Left cardiac atrium (tissue), 4 donors: ENCODE data around the gene CACNA1E. TPM values are rescaled to one million over a fixed set of nuclear protein-coding genes. Genes with fewer than 3 reads are reported as not detected.

Source experiments
- ATAC-seq, 2 donors: fragments of 200-7000 bp; cut with Tn5 transposase; one replicate each; pipeline ENCODE4 v1.9.1; 2020; ENCODE audit warnings: mild to moderate bottlenecking in 2 of 2, moderate library complexity in 2 of 2
- DNase-seq: peaks from one replicate; pipeline ENCODE4 v3.0.0-alpha.2; 2020
- intact Hi-C, 2 donors: fragments of 100-400 bp; cut with DNase I; formaldehyde crosslinking; loops; one replicate each; pipeline versions ENCODE4 v1.14.1 to v1.15.1; 2022 to 2023
- total RNA-seq, 2 donors: library from RNA; stranded (reverse); fragmentation: NEBNext Ultra II Directional; extraction: Animal tissue kit (Norgen Biotek cat#: 25700); gene quantifications; one replicate each; pipeline ENCODE4 v1.2.1, GENCODE V29; 2021
- donor health status: DM: no; HTN: yes; CAD: no.
- donor health status: DM: no; HTN: yes; CAD: no; lungs with severe emphysema.
- donor health status: DM: yes; HTN: yes; CAD: no.
- donor health status: Dilated cardiomyopathy.

Gene CACNA1E
- total RNA-seq, 2 donors from 2014 or later = 0.55 to 1.3 TPM

GRCh38 chr1:181551754-181552153 lies 68.4 kb downstream of the CACNA1E start:
- no peak for DNase-seq
- intact Hi-C loops = no loop called here
- no peak for ATAC-seq

GRCh38 chr1:181554465-181554864 lies 71.1 kb downstream of the CACNA1E start:
- intact Hi-C loops = no loop called here
- ATAC-seq (no peak), DNase-seq (no peak)

- ATAC-seq (no peak), DNase-seq (no peak)
- intact Hi-C loops = no loop called here
Observed at GRCh38 chr1:181556631-181557030, 73.3 kb downstream of the CACNA1E start.

DNA sequence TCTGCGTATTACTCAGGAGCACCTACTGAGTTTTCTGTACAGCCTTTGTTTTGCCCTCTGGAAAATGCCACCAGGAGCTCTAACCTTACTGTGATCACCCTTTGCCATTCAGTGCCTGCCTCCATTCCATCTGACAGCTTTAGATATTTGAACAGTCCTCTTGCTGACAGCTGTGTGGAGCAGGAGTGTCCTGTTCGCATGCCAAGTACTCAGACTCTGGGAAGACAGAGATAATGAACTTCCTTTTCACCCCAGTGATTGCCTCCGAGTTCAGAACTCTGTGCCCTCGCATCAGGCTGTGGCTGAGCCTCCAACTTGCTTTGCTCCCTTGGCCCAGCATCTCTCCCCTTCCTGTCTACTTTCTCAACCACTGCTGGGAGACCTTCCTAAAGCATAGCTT lies 74.0 kb downstream of the CACNA1E start:
- no peak for DNase-seq
- intact Hi-C loops = no loop called here
- peak in 1 of 2 donors; percentile 66 for ATAC-seq

DNA sequence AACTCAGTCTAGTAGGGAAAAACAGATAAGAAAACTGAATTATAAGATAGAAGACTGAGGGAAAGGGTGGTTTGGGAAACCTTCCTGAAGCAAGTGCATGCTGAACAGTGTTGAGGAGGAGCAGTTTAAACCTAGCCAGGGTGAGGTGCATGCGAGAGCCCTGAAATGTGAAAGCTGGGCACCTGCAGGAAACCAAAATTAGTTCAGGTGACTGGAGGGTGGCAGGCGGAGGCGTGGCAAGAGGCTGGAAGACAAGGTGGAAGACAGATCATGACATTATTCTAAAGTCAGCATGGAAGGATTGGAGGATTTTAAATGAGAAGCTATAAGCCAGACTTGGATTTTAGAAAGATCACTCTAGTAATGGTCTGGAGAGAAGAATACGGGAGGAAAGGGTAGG lies 75.1 kb downstream of the CACNA1E start:
- DNase-seq = no peak
- no peak for ATAC-seq
- intact Hi-C loops = no loop called here

DNA sequence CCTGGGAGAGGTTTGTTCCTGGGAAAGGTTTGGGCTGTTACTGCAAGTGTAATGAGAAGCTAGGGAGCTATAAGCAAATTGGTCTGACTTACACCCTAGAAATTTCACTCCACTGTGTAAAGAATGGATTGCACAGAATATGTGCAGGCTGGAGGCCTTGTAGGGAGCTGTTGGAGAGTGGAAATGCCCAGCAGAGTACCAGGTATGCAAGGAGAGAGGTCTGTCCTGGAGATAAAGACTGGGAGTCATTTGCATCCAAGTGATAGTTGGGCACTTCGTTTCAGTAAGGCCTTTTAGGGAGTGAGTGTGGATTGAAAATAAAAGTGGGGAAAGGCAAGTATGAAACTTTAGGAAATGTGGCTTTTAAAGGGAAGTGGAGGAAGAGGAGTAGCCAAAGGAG lies 75.8 kb downstream of the CACNA1E start:
- DNase-seq (no peak), ATAC-seq (no peak)
- intact Hi-C loops = no loop called here

- ATAC-seq (no peak), DNase-seq (no peak)
- intact Hi-C loops = no loop called here
Observed at GRCh38 chr1:181562395-181562794, 79.1 kb downstream of the CACNA1E start.

- ATAC-seq (no peak), DNase-seq (no peak)
- intact Hi-C loops = no loop called here
Observed at GRCh38 chr1:181568736-181569135, 85.4 kb downstream of the CACNA1E start.

DNA sequence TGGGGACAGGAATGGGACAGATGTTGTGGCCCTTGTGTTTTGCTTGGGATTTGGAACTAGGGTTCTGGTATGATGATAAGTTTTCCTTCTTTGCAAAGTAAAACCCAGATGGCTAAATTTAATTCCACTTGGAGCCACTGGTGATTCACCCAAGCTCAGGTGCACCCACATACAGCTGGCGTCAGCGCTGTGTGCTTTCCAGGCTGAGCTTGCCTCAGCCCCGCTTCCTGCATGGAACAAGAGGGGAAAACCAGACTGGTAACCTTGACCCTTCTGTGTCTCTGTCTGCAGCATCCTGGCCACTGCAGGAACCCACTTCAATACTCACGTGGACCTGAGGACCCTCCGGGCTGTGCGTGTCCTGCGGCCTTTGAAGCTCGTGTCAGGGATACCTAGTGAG lies 94.2 kb downstream of the CACNA1E start:
- intact Hi-C loops = no loop called here
- ATAC-seq (no peak), DNase-seq (no peak)

- DNase-seq (no peak), ATAC-seq (no peak)
- intact Hi-C loops = no loop called here
Observed at GRCh38 chr1:181583598-181583997, 100.3 kb downstream of the CACNA1E start.

DNA sequence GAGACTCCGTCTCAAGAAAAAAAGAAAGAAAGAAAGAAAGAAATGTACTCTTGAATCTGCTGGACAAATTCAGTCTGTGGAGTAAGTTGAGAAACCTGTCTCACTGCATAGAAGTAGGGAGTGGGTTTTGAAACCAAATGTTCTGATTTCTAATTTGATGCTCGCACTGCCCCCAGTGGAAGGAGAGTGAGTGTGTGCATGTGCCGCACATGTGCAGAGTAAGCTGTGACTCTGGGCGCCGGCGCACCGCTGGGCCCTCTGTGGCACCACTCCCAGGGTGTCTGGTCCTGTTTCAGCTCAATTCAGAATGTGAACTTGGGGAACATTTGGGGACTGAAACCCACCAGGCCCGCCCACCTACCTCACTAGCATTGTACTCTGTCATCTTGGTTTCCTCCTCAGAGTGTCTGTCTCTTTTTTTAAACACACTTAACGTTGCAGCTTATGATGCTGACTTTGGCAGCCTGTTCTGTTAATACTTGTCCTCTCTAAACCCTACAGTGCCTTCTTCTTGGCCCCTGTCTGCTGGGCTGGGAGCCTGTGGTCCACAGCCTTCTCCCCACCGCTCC lies 104.6 kb downstream of the CACNA1E start:
- DNase-seq = no peak
- no peak for ATAC-seq
- intact Hi-C loops = no loop called here

DNA sequence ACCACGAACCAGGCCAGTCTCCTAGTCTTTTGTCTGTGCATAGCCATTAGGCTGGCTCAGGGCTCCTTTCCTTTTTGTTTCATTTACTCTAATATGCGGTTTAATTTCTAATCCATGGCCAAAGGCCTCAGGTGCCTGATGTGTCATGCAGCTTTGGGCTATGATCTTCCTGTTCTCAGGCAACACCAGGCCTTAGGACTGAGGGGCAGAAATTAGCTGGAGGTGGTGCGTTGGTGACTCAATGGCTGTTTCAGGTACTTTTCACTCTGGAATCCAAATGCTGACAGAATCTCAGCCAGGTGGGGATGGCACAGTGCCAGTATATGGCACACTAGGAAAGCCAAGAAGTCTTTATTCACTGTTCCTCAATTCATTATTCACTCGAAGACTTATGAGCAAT lies 105.3 kb downstream of the CACNA1E start:
- intact Hi-C loops = no loop called here
- DNase-seq (no peak), ATAC-seq (no peak)

DNA sequence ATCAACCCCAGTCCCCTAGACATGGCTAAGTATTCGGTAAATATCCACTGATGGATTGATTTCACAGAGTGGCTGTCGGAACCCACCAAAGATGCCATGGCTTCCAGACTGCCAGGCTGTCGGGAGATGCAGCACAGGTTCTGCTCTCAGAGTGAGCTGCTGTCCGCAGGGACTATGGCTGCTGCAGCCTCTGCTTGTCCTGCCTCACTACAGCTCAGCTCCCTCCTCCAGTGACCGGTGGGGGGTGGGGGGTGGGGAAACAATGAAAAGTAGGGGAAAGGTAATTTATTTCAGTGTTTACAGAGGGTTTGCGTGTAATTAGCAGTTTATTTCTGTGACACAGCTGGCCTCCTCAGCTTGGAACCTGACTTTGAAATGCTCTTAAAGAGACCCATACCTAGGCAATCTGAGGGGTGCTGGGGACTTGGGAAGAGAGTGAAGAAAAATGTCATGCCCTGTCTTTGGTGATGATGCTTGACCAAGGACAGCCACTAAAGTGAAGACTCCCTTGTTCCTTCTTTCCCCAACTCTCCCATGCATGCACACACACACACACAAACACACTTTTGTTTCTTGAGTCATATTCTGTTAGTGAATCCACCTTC lies 109.0 kb downstream of the CACNA1E start:
- no peak for ATAC-seq
- no peak for DNase-seq
- intact Hi-C loops = no loop called here

DNA sequence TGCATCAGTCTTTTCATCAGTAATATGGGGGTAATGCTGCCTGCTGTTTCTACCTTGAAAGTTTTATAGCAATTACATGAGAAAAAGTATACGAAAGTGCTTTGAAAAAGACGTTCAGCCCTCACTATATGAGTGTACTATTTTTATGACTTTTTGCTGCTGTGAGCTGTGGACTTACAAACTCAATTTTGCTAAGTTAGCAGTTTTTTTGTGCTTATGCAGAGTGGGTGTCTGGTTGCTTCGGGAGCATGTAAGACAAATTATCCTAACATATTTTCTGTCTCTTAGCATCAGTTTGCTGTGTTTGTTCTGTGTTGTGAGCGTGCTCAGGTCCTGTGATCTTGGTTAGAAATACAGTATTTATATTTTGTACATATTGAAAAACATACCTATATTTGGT lies 109.7 kb downstream of the CACNA1E start:
- intact Hi-C loops = no loop called here
- no peak for ATAC-seq

GRCh38 chr1:181594553-181594952 lies 111.2 kb downstream of the CACNA1E start:
- intact Hi-C loops = no loop called here
- ATAC-seq (no peak), DNase-seq (no peak)

More for the DNA sequence above, 109.7 kb downstream of the CACNA1E start:
- no peak for DNase-seq

GRCh38 chr1:181595234-181595633 lies 111.9 kb downstream of the CACNA1E start:
- intact Hi-C loops = no loop called here
- ATAC-seq (no peak), DNase-seq (no peak)

GRCh38 chr1:181601186-181601950 lies 118.1 kb downstream of the CACNA1E start:
- intact Hi-C loops = no loop called here
- ATAC-seq = no peak

DNA sequence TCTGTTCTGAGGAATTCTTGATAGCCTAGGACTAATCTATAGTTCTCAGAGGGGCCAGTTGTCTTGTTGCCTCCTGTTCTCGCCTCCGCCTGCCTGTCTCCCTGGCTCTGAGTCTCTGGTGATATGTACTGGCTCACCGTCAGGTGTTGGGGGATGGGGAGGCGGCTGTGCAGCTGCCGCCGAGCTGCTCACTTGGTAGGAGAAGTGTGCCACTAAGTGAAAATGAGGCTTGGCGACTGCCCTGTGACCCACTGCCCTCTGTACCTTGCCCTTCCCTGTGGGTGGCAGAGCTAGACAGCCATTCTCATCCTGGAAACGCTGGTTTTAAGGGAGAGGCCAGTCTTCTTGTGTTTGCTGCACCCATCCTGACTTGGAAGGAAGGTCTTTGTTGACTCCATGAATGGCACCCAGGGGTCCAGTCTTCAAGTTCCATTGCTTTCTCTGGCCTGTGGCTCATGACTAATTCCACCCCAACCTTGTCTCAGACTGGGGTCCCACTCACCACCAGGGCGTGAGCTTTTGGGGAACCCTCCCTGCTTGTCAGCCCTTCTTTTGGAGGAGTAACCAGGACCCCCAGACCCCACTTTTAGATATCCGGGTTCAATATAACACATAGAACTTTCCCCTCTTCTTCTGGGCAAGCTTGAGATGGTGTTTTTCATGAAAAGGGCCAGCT lies 120.6 kb downstream of the CACNA1E start:
- intact Hi-C loops = no loop called here
- DNase-seq = no peak
- ATAC-seq = no peak

More at GRCh38 chr1:181601186-181601950, 118.1 kb downstream of the CACNA1E start:
- no peak for DNase-seq

- intact Hi-C loops = no loop called here
- ATAC-seq (no peak), DNase-seq (no peak)
Observed at GRCh38 chr1:181604482-181605249, 121.3 kb downstream of the CACNA1E start.
